ENCODE data around the gene HNRNPD.
"Not testable (repeated sequence)": the region's sequence is repeated elsewhere in the genome, so short reads cannot be mapped to it uniquely, and the experiment has no call there.

Gene HNRNPD

DNA sequence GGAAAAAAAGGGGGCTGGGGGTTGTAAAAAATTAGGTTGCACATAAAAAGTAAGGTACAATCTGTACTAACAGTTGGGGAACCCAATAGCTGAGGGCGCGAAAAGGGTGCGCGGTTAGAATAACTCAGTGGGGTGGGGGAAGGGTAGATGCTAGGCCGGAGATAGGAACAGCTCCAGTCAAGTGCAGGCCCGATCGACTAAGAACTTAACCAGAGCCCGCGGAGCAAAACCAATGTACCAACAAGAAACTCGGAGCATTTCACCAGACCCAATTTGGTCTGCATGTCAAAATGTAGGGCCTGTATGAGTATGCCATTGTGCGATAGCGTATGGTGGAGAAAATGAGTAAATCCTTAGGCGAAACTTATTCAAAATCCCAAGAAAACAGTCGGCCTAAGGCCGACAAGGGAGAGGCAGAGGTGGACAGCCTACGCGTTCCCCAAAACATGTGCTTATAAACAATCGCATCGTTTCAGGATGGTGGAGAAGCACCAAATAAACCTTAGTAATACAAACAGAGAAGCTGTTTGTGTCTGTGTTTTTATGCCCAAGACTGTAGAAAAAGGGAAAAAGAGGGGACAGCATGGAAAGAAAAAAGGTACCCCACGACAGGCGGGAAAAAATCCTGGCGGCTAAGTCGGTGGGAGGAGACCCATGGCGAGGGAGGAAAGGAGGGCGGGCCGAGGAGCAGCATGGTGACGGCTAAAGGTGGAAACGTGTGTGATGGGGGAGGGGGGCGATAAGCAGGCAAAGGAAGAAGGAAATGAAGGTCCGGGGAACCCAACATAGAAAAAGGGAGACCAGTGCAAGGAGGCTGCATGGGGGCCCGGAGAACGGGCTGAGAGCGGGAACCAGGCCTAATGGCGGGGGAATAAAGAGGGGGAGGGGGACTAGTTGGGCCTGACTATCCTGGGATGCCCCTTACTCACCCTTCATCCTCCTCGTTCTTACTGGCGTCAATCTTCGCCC lies 990 bp downstream of the HNRNPD start:
- DNase-seq: peak; percentile 84

DNA sequence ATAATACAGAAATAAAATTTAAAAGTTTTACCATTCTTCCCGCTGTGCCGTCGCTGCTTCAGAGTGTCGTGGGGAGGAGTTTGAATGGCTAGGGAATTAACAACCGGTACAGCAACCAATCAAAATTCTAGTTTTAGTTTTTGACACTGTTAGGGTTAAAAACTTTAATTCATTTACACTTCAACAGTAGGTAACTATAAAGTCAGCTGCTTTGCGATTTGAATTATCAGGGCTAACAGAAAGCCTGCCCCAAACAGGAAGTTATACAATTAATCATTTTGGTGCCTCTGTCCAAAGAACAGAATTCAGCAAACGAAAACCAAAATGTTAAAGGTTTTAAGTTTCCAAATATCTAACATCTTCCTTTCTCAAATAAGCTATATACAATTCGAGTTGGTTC lies 2.3 kb downstream of the HNRNPD start:
- no peak for DNase-seq

DNA sequence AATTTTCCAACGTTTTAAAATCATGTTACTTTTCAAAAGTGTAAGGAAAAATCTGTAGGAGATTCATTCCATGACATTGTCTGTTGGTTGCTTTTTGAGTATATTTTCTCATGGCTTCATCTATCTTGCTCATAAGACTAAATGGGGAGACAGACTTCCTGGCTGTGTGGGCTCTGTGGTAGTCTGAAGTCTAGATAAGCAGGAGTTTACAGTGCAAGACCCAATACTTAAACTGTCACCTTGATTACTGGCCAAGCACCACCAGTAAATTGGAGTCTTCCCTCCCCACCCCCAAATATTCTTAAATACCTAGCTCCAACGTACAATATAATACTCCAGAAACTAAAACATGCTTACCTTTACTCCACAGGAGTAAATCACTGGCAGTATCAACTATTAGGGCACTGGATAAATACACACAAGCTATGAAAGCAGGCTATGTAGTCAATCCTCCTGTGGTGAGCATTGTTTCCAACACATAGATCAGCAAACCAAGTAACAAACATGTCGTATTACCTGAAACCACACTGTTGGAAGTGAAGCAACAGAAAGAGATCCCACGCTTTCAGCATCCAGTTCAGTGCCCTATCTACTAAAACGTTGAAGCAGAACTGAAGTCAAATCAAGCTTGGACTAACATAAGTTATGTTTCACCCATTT lies 6.2 kb downstream of the HNRNPD start:
- DNase-seq: no peak

DNA sequence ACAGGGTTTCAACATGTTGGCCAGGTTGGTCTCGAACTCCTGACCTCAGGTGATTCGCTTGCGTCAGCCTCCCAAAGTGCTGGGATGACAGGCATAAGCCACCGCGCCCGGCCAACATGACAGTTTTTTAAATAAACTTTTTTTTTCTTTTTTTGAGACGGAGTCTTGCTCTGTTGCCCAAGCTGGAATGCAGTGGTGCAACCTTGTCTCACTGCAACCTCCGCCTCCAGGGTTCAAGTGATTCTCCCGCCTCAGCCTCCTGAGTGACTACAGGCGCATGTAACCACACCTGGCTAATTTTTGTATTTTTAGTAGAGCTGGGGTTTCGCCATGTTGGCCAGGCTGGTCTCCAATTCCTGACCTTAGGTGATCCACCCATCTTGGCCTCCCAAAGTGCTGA lies 7.4 kb downstream of the HNRNPD start:
- DNase-seq: not testable (repeated sequence)

DNA sequence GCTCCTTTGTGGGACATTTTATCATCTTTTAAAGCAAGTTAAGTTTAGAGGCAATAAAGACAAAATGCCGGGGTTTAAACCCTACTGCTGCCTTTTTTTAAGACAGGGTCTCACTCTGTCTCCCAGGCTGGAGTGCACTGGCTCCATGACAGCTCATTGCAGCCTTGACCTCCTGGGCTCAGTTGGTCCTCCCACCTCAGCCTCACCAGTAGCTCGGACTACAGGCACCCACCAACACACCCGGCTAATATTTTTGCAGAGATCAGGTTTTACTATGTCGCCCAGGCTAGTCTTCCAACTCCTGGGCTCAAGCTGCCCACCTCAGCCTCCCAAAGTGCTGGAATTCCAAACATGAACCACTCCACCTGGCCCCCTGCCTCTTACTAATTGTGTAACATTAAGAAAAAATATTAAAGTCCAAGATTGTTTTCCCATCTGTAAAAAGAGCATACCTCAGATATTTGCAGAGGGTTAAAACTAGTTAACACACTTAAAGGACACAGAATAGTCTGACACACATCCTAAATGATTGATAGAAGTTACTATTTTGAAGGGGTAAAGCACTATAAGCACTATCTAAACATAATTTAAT lies 9.8 kb downstream of the HNRNPD start:
- no peak for DNase-seq

DNA sequence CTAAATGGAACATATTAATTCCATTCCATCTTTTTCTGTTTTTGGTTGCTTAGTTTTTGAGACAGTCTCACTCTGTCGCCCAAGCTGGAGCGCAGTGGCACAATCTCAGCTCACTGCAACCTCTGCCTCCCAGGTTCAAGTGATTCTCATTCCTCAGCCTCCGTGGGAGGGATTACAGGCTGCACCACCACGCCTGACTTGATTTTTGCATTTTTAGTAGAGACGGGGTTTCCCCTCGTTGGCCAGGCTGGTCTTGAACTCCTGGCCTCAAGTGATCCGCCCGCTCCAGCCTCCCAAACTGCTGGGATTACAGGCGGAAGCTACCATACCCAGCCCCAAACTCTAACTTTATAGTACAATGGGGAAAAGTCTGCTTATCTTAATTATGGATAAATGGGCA lies 11.2 kb downstream of the HNRNPD start:
- DNase-seq: no peak

DNA sequence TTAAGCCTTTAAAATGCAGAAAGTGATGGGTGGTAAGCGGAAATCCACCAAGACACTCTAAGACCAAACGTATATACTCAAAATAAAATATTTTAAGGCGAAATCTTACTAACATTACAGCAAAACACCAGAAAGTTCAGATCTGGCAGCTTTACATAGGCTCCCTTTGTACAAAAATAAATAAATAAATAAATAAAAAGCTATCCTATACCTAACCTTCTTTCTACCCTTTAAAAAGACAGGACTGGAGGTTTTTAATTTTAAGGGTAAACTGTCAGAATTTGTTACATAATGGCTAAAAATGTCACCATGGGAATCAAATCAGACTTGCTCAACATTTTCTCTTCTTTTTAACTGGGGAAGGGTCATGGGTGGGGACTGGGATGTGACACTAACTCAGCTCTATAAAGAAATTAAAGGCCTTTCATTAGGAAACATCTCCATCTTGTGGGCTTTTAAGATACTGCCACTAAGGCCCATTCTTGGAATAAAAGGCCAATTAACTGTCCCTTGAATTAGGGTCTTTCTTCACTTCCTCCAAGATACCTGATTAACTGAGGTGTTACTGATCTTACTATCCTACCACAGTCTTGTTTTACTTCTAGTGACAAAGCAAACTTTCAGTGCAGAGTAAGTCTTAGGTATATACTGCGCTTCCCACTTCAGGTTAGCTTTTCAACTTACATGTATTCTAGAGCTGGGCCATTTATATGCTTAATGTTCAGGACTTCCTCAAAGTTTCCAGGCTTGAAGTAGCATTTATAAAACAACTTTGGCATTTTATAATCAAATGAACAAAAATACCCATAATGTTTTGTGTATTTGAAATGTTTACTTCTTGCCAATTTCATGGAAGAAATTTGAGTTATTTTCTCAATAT lies 13.3 kb downstream of the HNRNPD start:
- peak; percentile 18 for DNase-seq

DNA sequence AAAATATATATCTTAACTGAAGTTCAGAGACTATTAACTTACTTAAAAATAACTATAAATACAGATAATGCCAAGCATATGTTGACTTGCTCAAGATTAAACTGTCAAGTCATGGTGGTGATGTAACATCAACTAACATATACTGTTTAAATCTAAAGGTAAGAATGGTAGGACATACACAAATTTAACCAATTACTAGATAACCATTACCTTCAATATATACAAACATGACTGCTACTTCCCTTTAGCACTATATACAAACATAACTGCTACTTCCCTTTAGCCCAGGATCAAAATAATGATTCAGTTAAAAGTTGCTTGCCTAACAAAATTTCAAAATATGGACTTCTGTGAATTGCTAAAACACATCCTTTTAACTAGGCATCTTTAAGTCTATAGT lies 14.9 kb downstream of the HNRNPD start:
- no peak for DNase-seq

DNA sequence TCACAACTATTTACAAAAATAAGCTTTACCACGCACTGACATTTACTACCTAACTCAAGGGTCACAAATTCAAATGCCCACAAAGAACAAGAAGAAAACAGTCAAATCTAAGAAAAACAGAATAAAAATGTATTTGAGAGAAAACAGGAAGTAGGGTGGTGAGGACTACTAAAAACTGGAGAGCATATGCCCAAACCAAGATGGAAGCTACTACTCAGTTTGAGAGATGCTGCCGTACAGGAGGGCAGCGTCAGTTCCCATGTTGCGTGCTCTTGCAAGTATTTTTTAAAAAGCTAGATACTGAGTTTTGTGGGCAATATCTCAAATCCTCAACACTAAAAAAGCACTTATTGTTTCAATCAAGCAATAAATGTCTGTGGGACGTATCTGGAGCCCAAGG lies 16.2 kb downstream of the HNRNPD start:
- DNase-seq: no peak

DNA sequence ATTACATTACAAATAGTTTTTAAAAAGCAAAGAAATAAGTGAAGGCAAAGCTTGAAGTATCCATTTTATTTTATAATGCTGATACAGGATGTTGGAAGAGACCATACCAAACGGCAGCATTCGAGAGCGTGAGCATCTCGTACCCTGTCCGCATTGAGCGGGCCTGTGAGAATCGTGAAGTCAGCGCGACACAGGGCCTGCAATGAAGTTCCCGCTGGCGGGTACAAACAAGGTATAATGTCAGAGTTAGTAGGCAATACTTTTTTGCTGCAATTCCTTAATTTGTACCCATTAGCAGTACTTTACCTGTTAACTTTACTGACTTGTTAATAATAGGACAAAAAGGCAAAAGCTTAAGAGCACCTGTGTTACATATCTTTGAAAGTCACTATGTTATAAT lies 19.0 kb downstream of the HNRNPD start:
- DNase-seq: no peak

DNA sequence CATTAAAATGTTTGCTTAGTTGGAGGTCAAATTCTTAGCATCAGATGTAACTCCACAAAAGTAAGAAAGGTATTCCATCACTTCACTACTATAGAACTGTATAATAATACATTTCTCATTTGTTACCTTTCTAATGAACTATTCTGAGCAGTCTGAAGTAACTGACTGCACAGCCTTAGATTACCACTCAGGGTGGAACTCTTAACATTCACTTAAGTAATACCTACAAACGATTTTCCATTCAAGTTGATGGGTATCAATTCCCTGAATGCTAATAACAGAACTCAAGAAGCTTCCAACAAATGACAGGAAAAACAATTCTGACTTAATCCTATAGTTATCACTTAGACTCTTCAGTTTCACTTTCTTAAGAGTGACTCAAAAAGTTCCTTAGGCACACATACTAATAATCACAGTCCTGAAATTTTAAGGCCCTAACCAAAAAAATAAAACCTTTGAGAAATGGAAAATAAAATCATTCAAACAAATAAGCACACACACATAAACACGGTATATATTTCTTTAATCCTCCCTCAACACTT lies 20.9 kb downstream of the HNRNPD start:
- no peak for DNase-seq

DNA sequence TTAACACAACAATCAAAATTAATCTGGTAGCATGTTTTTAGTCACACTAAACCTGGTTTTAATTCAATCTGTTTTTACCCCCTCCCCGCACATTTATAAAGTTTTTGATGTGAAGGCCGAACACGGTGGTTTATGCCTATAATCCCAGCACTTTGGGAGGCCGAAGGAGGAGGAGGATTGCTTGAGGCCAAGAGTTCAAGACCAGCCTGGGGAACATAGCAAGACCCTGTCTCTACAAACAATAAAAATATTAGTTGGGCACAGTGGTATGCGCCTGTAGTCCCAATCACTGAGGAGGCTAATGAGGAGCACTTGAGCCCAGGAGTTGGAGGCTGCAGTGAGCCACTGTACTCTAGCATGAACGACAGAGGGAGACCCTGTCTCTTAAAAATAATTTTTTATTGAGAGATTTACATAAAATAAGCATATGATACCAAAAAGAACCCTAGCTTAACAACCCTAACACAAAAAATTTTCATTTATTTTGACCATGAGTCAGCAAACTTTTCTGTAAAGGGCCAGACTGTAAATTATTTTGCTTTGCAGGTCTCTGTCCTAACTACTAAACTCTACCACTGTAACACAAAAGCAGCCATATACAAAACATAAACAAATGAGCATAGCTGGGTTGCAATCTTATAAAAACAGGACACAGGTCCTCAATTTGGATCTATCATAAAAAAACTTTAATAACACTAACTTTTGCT lies 21.5 kb downstream of the HNRNPD start:
- no peak for DNase-seq

DNA sequence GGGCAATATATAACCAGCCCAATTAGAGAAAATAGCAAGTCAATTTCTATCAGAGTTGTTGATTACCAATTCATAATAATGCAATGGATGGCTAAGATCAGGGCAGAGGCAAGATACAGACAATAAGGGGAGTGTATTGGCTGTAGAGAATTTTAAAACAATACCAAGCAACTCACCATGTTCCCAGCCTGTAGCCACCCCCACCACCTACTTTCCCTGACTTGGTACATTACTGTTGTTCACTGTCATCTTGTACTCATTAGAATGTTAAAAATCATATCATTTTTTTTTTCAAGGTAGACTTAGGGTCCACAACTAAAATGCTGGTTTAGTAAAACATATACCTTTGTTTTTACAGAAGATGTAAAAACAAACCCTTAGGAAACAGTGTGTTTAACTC lies 27.7 kb downstream of the HNRNPD start:
- no peak for DNase-seq

DNA sequence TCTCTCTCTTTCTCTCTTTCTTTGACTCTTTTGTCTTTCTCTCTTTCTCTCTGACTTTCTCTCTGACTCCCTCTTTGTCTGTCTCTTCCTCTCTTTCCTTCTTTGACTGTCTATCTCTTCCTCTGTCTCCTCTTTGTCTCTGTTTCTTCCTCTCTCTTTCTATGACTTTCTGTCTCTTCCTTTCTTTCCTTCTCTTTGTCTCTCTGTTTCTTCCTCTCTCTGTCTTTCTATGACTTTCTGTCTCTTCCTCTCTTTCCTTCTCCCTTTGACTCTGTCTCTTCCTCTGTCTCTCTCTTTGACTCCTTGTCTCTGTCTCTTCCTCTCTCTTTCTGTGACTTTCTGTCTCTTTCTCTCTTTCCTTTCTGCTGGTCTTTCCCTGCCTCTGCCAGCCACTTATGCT lies 38.7 kb downstream of the HNRNPD start:
- DNase-seq: no peak

DNA sequence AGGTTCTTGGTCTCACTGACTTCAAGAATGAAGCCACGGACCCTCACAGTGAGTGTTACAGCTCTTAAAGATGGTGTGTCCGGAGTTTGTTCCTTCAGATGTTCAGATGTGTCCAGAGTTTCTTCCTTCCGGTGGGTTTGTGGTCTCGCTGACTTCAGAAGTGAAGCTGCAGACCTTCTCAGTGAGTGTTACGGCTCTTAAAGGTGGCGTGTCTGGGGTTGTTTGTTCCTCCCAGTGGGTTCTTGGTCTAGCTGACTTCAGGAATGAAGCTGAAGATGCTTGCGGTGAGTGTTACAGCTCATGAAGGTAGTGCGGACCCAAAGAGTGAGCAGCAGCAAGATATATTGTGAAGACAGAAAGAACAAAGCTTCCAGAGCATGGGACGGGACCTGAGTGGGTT lies 40.1 kb downstream of the HNRNPD start:
- not testable (repeated sequence) for DNase-seq

DNA sequence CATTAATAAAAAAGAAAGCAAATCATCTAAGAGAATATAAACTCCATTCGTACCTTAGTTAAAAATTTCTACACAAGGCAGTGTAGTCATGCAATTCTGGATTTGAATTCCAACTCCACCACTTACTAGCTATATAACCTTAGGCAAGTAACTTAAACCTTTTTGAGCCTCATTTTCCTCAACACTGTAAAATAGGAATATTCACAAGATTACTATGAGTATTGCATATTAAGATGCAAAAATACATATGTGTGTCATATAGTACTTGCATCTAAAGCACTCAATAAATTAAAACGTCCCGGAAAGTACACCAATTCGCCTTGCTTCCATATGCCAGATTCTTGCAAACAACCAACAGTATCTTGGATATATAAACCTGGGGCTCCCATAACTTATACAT lies 42.0 kb downstream of the HNRNPD start:
- DNase-seq: no peak

DNA sequence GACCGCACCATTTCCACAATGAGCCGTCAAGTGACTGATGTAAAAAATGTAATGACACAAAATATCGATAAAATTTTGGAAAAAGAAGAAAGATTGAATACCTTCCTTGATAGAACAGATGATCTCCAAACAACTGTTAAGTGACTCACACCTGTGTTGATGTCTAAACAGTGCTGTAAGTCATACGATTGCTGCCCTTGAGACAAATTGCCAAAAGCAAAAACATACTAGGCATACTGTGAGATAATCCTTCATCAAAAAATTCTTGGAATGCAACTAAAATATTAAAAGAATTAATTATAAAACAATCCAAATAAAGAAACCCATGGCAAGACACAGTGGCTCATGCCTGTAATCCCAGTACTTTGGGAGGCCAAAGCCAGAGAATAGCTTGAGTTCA lies 53.4 kb downstream of the HNRNPD start:
- no peak for DNase-seq

DNA sequence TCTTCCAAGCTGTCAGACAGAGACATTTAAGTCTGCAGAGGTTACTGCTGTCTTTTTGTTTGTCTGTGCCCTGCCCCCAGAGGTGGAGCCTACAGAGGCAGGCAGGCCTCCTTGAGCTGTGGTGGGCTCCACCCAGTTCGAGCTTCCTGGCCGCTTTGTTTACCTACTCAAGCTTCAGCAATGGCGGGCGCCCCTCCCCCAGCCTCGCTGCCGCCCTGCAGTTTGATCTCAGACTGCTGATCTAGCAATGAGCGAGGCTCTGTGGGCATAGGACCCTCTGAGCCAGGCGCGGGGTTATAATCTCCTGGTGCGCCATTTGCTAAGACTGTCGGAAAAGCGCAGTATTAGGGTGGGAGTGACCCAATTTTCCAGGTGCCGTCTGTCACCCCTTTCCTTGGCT lies 70.7 kb downstream of the HNRNPD start:
- DNase-seq: not testable (repeated sequence)
